SK-N-MC (cell line): ENCODE results near the gene GALR1.

Source experiments
- DNase-seq: peaks from one replicate; pipeline ENCODE4 v3.0.0-alpha.2; 2011; ENCODE audit warnings: low read depth, low spot score
- H3K27ac ChIP-seq: fragments of 200-600 bp; sonication (generic); 2 replicates; pipeline ENCODE4 v1.5.1; 2016; ENCODE audit warnings: mixed run types
- H3K36me3 ChIP-seq: fragments of 200-600 bp; sonication (generic); 2 replicates; pipeline ENCODE4 v1.6.1; 2017; ENCODE audit warnings: antibody characterized with exemption, low read length, mixed read lengths; ENCODE audit not compliant: insufficient read depth
- H3K4me3 ChIP-seq: fragments of 200-600 bp; sonication (generic); 2 replicates; pipeline ENCODE4 v1.5.1; 2016
- H3K9ac ChIP-seq: fragments of 200-600 bp; sonication (generic); 2 replicates; pipeline ENCODE4 v1.8.0; 2017; ENCODE audit warnings: mixed run types, mixed read lengths; ENCODE audit not compliant: insufficient read length
- H3K9me3 ChIP-seq: fragments of 200-600 bp; sonication (generic); 2 replicates; pipeline ENCODE4 v1.6.1; 2017; ENCODE audit warnings: low read depth, mild to moderate bottlenecking, antibody characterized with exemption, low read length, moderate library complexity, mixed read lengths
- EZH2 ChIP-seq: fragments of 200-600 bp; sonication (generic); IDR thresholded peaks from one replicate; pipeline ENCODE4 v1.6.1; 2017; ENCODE audit warnings: antibody characterized with exemption
- FOXP2 ChIP-seq: optimal IDR thresholded peaks from 2 replicates; pipeline ENCODE3; 2011; ENCODE audit warnings: mild to moderate bottlenecking, moderate library complexity; ENCODE audit not compliant: insufficient read depth; ENCODE audit errors: extremely low read length, control extremely low read depth
- POLR2AphosphoS5 ChIP-seq: IDR thresholded peaks from 2 replicates; pipeline ENCODE4 v1.6.1; 2012; ENCODE audit warnings: mild to moderate bottlenecking, low read depth, low read length, borderline replicate concordance

The GALR1 gene

GRCh38 chr18:77208964-77209363 lies 40.7 kb upstream of the GALR1 start:
- no peak overlapping the region for H3K9ac ChIP-seq
- no peaks in the 10 kb centered on the region for H3K9me3 ChIP-seq
- TF ChIP-seq FOXP2: no peak
- TF ChIP-seq POLR2AphosphoS5: no peak
- TF ChIP-seq EZH2: no peak
- H3K27ac ChIP-seq: no peak overlapping the region
- DNase-seq: no peak
- H3K36me3 ChIP-seq: no peaks in the 10 kb centered on the region
- no peak overlapping the region for H3K4me3 ChIP-seq

GRCh38 chr18:77209587-77209986 lies 40.1 kb upstream of the GALR1 start:
- no peak overlapping the region for H3K9ac ChIP-seq
- H3K36me3 ChIP-seq: no peaks in the 10 kb centered on the region
- H3K9me3 ChIP-seq: no peaks in the 10 kb centered on the region
- H3K27ac ChIP-seq: no peak overlapping the region
- DNase-seq: no peak
- TF ChIP-seq EZH2: no peak
- no peak for TF ChIP-seq POLR2AphosphoS5
- no peak for TF ChIP-seq FOXP2
- no peak overlapping the region for H3K4me3 ChIP-seq

- DNase-seq: no peak
- Histone ChIP-seq H3K27ac (no peak overlapping the region), H3K36me3 (no peaks in the 10 kb centered on the region), H3K9me3 (no peaks in the 10 kb centered on the region), H3K9ac (no peak overlapping the region), H3K4me3 (no peak overlapping the region)
- TF ChIP-seq POLR2AphosphoS5 (no peak), FOXP2 (no peak), EZH2 (no peak)
Observed at GRCh38 chr18:77210249-77210648, 39.4 kb upstream of the GALR1 start.

- no peaks in the 10 kb centered on the region for H3K9me3 ChIP-seq
- no peak for TF ChIP-seq EZH2
- H3K27ac ChIP-seq: no peak overlapping the region
- no peak overlapping the region for H3K9ac ChIP-seq
- DNase-seq: no peak
- no peaks in the 10 kb centered on the region for H3K36me3 ChIP-seq
- no peak overlapping the region for H3K4me3 ChIP-seq
Observed at GRCh38 chr18:77218642-77219041, 31.0 kb upstream of the GALR1 start.

GRCh38 chr18:77220726-77221125 lies 28.9 kb upstream of the GALR1 start:
- H3K27ac ChIP-seq: no peak overlapping the region
- TF ChIP-seq FOXP2 (no peak), POLR2AphosphoS5 (no peak), EZH2 (no peak)
- DNase-seq: no peak
- H3K4me3 ChIP-seq: no peak overlapping the region
- no peak overlapping the region for H3K9ac ChIP-seq
- no peaks in the 10 kb centered on the region for H3K36me3 ChIP-seq
- no peaks in the 10 kb centered on the region for H3K9me3 ChIP-seq

- Histone ChIP-seq H3K27ac (no peak overlapping the region), H3K9ac (no peak overlapping the region), H3K36me3 (no peaks in the 10 kb centered on the region), H3K4me3 (no peak overlapping the region), H3K9me3 (no peaks in the 10 kb centered on the region)
- no peak for TF ChIP-seq POLR2AphosphoS5
- TF ChIP-seq FOXP2: no peak
- no peak for DNase-seq
Observed at GRCh38 chr18:77222464-77222863, 27.2 kb upstream of the GALR1 start.

- H3K9ac ChIP-seq: no peak overlapping the region
- H3K9me3 ChIP-seq: no peaks in the 10 kb centered on the region
- no peak overlapping the region for H3K27ac ChIP-seq
- TF ChIP-seq POLR2AphosphoS5: no peak
- no peak for TF ChIP-seq FOXP2
- TF ChIP-seq EZH2: no peak
- DNase-seq: no peak
- H3K36me3 ChIP-seq: no peaks in the 10 kb centered on the region
- H3K4me3 ChIP-seq: no peak overlapping the region
Observed at GRCh38 chr18:77223221-77223639, 26.4 kb upstream of the GALR1 start.

- Histone ChIP-seq H3K9ac (no peak overlapping the region), H3K27ac (no peak overlapping the region), H3K36me3 (no peaks in the 10 kb centered on the region), H3K4me3 (no peak overlapping the region), H3K9me3 (no peaks in the 10 kb centered on the region)
- TF ChIP-seq POLR2AphosphoS5 (no peak), FOXP2 (no peak), EZH2 (no peak)
- DNase-seq: no peak
Observed at GRCh38 chr18:77223653-77224052, 26.0 kb upstream of the GALR1 start.

GRCh38 chr18:77230645-77231044 lies 19.0 kb upstream of the GALR1 start:
- H3K9ac ChIP-seq: no peak overlapping the region
- no peak for TF ChIP-seq POLR2AphosphoS5
- TF ChIP-seq FOXP2: no peak
- TF ChIP-seq EZH2: no peak
- H3K27ac ChIP-seq: no peak overlapping the region
- H3K36me3 ChIP-seq: no peaks in the 10 kb centered on the region
- no peaks in the 10 kb centered on the region for H3K9me3 ChIP-seq
- no peak overlapping the region for H3K4me3 ChIP-seq
- DNase-seq: no peak
